Sigmoid colon (tissue), 7 donors: ENCODE measurements around the gene BSDC1. TPM values are rescaled to one million over a fixed set of nuclear protein-coding genes. Genes with fewer than 3 reads are reported as not detected.

Experiments used
- DNase-seq: peaks from one replicate; pipeline ENCODE4 v3.0.0-alpha.2; 2019
- H3K27ac ChIP-seq, 4 donors: fragments of 200-600 bp; sonication (generic); one replicate each; pipeline ENCODE4 v1.5.1; 2016 to 2019; ENCODE audit warnings: mild to moderate bottlenecking in 1 of 4
- H3K27me3 ChIP-seq, 3 donors: fragments of 200-600 bp; sonication (generic); one replicate each; pipeline ENCODE4 v1.5.1; 2019; ENCODE audit warnings: mild to moderate bottlenecking in 1 of 3
- H3K36me3 ChIP-seq, 4 donors: fragments of 200-600 bp; sonication (generic); one replicate each; pipeline ENCODE4 v1.5.1; 2016 to 2019
- H3K4me1 ChIP-seq, 4 donors: fragments of 200-600 bp; sonication (generic); one replicate each; pipeline ENCODE4 v1.5.1; 2017 to 2019
- H3K4me3 ChIP-seq, 4 donors: fragments of 200-600 bp; sonication (generic); one replicate each; pipeline ENCODE4 v1.5.1; 2017 to 2019; ENCODE audit warnings: mild to moderate bottlenecking in 2 of 4, moderate library complexity in 1 of 4
- H3K9me3 ChIP-seq, 4 donors: fragments of 200-600 bp in 3 of 4; sonication (generic) in 3 of 4; one replicate each; pipeline versions ENCODE4 v1.5.1 to v1.6.1; 2013 to 2019
- EP300 ChIP-seq, 4 donors: sonication (generic); formaldehyde crosslinking; IDR thresholded peaks; one replicate each; pipeline ENCODE4 v1.6.1; 2017; ENCODE audit warnings: antibody characterized with exemption in 4 of 4
- POLR2A ChIP-seq, 2 donors: fragments of 450-650 bp; IDR thresholded peaks; one replicate each; pipeline ENCODE4 v1.6.1; 2016; ENCODE audit warnings: antibody characterized with exemption in 2 of 2, mild to moderate bottlenecking in 2 of 2, moderate library complexity in 2 of 2
- POLR2AphosphoS5 ChIP-seq, 4 donors: sonication (generic); formaldehyde crosslinking; IDR thresholded peaks; one replicate each; pipeline ENCODE4 v1.6.1; 2017; ENCODE audit warnings: antibody characterized with exemption in 4 of 4
- WGBS, 2 donors: extraction: QIAGEN DNeasy Blood & Tissue Kit; methylation state at CpG; one replicate each; pipeline ENCODE4 v1.1.7; 2013; 5-methylcytosine and 5-hydroxymethylcytosine counted together
- intact Hi-C: fragments of 100-400 bp; cut with DNase I; formaldehyde crosslinking; loops from one replicate; pipeline ENCODE4 v1.15.1; 2023
- polyA plus RNA-seq, 3 donors: library from polyadenylated mRNA; stranded (reverse); fragments of 200-250 nt; gene quantifications; one replicate each; pipeline ENCODE4 v1.2.3, GENCODE V29; 2013
- total RNA-seq, 4 donors: library from RNA; depleted of rRNA; stranded (reverse); fragments of >200 nt; gene quantifications; one replicate each; pipeline ENCODE4 v1.1.0, GENCODE V29; 2016
- TF ChIP-seq, protein P1 (sequence below), 4 experiments: fragments of 450-650 bp in 3 of 4; fragments of 200-600 bp in 1 of 4; IDR thresholded peaks; one replicate each; pipeline ENCODE4 v1.5.1; 2016 to 2019; ENCODE audit warnings: antibody characterized with exemption in 4 of 4, mild to moderate bottlenecking in 3 of 4, moderate library complexity in 2 of 4
- donor health status: healthy with polysubstance abuse.
- donor health status: Bipolar disorder and iron deficiency.
- donor health status: healthy.

Gene BSDC1
- total and polyA plus RNA-seq, 7 donors: 46.2 to 76.7 (median 52.8) TPM

DNA sequence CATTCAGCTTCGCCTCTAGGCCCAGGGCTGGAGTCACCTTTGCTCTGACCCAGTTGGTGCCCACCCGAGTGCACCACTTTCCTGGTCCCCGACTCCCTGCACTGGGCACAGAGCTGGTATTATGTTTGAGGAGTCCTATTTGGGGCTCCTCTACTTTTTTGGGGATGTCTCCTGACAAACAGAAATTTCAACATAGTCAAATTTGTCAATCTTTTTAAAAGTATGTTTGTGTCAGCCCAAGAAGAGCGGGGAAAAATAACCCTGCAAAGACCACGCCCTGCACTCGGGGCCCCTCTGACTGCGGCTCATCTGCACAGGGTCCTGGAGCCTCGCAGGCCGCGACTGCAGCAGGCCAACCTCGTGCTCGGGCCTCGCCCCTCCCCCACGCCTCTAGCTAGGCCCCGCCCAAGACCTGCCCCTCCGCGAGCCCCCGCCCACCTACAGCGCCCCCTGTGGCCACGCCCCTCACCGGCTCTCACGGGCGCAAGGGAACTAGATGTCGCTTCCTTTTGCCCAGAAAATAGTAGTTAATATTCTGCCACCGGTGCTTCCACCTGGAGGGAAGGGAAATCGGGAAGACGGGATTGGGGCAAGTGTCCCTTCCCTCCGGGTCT, 43.3 kb downstream of the BSDC1 start:
- Histone ChIP-seq H3K4me1 (peaks cover 0 to 26% (median 19%) of the 10 kb centered on the region in 4 donors), H3K36me3 (no peaks in the 10 kb centered on the region), H3K9me3 (no peaks in the 10 kb centered on the region), H3K27ac (peak overlapping the region; percentile 84 to 93 (median 90)), H3K27me3 (no peaks in the 10 kb centered on the region), H3K4me3 (peak overlapping the region; percentile 62 to 88 (median 74))
- 22% methylated on average over 28 of the region's 28 CpGs for WGBS, 2 donors
- intact Hi-C loops: loop anchor here (2.0 to 5.0 kb wide), 3 partner anchors 16 to 129 kb away; partner anchors contain the start of genes BSDC1, EIF3I and TMEM234
- DNase-seq: peak; percentile 89
- peak in 1 of 4 donors; percentile 11 for TF ChIP-seq POLR2AphosphoS5 (IDR thresholded peaks at IDR 0.05)
- TF ChIP-seq POLR2A (IDR thresholded peaks at IDR 0.05): no peak
- TF ChIP-seq, protein P1, sequence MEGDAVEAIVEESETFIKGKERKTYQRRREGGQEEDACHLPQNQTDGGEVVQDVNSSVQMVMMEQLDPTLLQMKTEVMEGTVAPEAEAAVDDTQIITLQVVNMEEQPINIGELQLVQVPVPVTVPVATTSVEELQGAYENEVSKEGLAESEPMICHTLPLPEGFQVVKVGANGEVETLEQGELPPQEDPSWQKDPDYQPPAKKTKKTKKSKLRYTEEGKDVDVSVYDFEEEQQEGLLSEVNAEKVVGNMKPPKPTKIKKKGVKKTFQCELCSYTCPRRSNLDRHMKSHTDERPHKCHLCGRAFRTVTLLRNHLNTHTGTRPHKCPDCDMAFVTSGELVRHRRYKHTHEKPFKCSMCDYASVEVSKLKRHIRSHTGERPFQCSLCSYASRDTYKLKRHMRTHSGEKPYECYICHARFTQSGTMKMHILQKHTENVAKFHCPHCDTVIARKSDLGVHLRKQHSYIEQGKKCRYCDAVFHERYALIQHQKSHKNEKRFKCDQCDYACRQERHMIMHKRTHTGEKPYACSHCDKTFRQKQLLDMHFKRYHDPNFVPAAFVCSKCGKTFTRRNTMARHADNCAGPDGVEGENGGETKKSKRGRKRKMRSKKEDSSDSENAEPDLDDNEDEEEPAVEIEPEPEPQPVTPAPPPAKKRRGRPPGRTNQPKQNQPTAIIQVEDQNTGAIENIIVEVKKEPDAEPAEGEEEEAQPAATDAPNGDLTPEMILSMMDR (IDR thresholded peaks at IDR 0.05): peak; percentile 4 to 69 (median 48)
- no peak for TF ChIP-seq EP300 (IDR thresholded peaks at IDR 0.05)

DNA sequence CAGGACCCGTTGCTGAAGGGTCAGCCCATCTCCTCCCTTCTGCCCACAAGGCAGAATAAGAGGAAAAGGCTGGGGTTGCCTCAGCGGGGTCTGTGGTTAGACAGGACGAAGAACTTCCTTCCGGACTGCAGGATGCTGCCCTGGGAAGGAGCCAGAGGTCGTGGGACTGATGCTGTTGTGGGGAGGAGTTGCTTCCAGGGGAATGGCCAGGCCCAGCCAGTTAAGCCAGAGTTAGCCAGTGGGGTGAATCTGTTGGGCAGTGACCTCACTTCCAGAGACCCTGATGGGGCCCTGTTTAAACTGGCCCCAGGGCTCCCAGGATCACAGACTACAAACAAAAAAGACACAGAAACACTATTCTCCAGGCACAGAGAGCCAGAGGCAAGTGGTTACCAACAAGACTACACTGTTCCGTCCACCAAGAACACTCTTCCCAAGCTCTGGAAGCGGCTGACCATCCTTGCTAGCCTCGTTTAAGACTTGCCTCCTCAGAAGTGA, 45.0 kb downstream of the BSDC1 start:
- DNase-seq: peak; percentile 77
- Histone ChIP-seq H3K27me3 (no peaks in the 10 kb centered on the region), H3K36me3 (no peaks in the 10 kb centered on the region), H3K4me3 (no peak overlapping the region), H3K9me3 (no peaks in the 10 kb centered on the region), H3K4me1 (peaks cover 0 to 26% (median 19%) of the 10 kb centered on the region in 4 donors), H3K27ac (peak overlapping the region in 2 of 4 donors; percentile 8 to 9)
- no peak for TF ChIP-seq POLR2A (IDR thresholded peaks at IDR 0.05)
- no peak for TF ChIP-seq EP300 (IDR thresholded peaks at IDR 0.05)
- TF ChIP-seq, protein P1 (IDR thresholded peaks at IDR 0.05): no peak
- no peak for TF ChIP-seq POLR2AphosphoS5 (IDR thresholded peaks at IDR 0.05)
- 53 to 77% methylated on average over 8 of the region's 8 CpGs for WGBS, 2 donors
- intact Hi-C loops: no loop called here

DNA sequence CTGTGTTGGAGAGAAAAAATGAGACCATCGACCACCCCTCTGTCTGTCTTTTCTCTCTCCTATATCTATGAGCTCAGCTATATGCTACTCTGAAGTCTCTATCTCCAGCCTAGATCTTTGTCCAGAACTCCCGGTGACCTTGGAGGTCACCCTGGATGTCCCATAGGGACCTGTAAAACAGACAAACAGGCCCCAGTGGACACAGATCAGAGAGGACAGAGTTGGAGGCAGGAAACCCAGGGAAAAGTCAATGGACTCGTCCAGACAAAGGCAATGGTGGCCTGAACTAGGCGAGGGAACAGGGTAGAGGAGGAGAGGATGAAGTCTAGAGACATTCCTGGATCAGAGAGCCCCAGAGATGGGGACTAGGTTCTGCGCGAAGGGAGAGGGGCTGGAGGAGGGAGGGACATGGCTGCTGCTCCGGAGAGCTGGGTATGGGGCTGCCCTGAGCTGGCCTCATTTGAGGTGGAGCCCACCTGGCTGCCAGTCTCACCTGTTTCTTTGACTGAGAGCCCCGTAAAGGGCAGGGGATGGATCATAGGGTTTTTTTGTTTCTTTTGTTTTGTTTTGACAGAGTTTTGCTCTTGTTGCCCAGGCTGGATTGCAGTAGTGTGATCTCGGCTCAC, 47.6 kb downstream of the BSDC1 start:
- no peak overlapping the region for H3K27ac ChIP-seq
- 90 to 91% methylated on average over 9 of the region's 9 CpGs for WGBS, 2 donors
- peaks cover 0 to 4% (median 0%) of the 10 kb centered on the region in 4 donors for H3K4me1 ChIP-seq
- TF ChIP-seq POLR2AphosphoS5 (IDR thresholded peaks at IDR 0.05) (no peak), POLR2A (IDR thresholded peaks at IDR 0.05) (no peak)
- no peaks in the 10 kb centered on the region for H3K9me3 ChIP-seq
- intact Hi-C loops: no loop called here
- H3K27me3 ChIP-seq: no peaks in the 10 kb centered on the region
- no peak for DNase-seq
- no peaks in the 10 kb centered on the region for H3K36me3 ChIP-seq
- no peak overlapping the region for H3K4me3 ChIP-seq

DNA sequence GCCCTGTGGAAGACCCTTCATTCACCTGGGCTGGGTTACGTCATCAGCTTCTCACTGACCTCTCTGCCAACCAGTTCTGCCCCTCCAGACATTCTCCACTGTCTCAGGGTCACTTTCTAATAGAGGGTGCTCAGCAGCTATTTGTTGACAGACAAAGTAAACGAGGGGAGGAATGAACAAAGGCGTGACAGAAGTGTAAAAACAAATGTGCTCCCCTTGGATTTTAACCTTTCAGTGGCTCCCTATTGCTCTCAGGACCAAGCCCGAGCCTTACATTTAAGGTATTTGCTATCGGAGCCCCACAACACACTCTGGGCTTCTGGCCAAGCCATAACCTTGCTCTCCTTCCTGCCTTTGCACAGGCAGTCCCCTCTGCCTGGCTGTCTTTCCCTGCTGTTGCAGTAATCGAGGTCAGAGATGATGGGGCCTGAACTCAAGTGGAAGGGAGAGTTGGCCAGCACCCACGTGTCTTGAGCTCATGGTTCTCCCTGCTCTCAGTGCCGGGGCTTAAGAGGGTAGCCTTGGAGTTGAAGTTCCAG, 48.9 kb downstream of the BSDC1 start:
- Histone ChIP-seq H3K36me3 (no peaks in the 10 kb centered on the region), H3K4me3 (no peak overlapping the region), H3K27ac (no peak overlapping the region), H3K4me1 (no peaks in the 10 kb centered on the region), H3K27me3 (no peaks in the 10 kb centered on the region), H3K9me3 (no peaks in the 10 kb centered on the region)
- DNase-seq: no peak
- intact Hi-C loops: no loop called here
- 16 to 30% methylated on average over 8 of the region's 8 CpGs for WGBS, 2 donors
- TF ChIP-seq EP300 (IDR thresholded peaks at IDR 0.05): no peak
- TF ChIP-seq POLR2AphosphoS5 (IDR thresholded peaks at IDR 0.05): no peak
- TF ChIP-seq POLR2A (IDR thresholded peaks at IDR 0.05): no peak
- TF ChIP-seq, protein P1 (IDR thresholded peaks at IDR 0.05): no peak

DNA sequence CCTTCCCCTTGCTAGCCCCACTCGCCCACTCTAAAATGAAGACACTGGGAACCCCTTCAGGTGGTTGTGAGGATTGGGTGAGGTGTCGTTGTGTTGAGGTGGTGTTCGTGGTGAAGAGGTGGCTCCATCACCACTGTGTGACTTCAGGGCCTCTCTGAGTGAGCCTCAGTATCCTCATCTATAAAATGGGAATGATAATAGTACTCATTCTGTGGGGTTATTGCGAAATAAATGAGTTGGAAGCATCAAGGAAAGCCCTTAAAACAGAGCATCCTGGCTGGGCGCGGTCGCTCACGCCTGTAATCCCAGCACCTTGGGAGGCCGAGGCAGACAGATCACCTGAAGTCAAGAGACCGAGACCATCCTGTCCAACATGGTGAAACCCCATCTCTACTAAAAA, 51.5 kb downstream of the BSDC1 start:
- Histone ChIP-seq H3K27ac (no peak overlapping the region), H3K36me3 (no peaks in the 10 kb centered on the region), H3K4me1 (no peaks in the 10 kb centered on the region), H3K4me3 (no peak overlapping the region), H3K9me3 (no peaks in the 10 kb centered on the region), H3K27me3 (no peaks in the 10 kb centered on the region)
- intact Hi-C loops: no loop called here
- 92% methylated on average over 10 of the region's 10 CpGs for WGBS, 2 donors
- DNase-seq: no peak
- TF ChIP-seq EP300 (IDR thresholded peaks at IDR 0.05) (no peak), POLR2A (IDR thresholded peaks at IDR 0.05) (no peak), POLR2AphosphoS5 (IDR thresholded peaks at IDR 0.05) (no peak)
- TF ChIP-seq, protein P1 (IDR thresholded peaks at IDR 0.05): no peak
